HG03175 (cell line): ENCODE results near the gene KCNJ1.

Experiments used
- ATAC-seq: cut with Tn5 transposase; IDR thresholded peaks from one replicate; pipeline ENCODE4 v1.9.1; 2021; ENCODE audit warnings: mild to moderate bottlenecking, moderate library complexity; ENCODE audit not compliant: unreplicated experiment

The KCNJ1 gene

DNA sequence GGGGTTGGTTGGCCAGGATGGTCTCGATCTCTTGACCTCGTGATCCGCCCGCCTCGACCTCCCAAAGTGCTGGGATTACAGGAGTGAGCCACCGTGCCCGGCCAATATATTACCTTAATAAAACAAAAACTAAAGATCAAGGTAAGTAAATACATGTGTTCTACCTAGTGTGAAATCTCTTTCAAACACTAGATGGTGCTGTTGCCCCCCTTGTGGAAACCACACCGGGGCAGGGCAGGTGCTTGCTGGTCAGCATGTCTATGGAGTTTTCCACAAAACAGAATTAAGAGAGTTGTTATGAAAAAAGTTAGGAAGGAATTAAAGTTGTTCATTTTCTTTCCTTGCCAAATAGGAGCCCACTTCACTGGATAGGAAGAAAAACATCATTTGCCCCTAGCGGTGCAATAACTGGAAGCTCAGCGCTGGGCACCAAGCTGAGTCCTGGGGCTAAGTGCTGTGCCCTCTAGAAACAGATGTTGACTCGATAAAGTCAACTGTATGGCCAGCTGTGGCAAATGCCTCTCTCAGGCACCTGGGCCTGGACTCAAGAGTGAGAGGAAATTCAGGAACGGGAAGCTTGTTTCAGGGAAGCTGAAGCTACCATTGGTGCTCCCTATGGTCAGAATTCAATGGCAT, 17.7 kb upstream of the KCNJ1 start:
- ATAC-seq = peak; percentile 91

DNA sequence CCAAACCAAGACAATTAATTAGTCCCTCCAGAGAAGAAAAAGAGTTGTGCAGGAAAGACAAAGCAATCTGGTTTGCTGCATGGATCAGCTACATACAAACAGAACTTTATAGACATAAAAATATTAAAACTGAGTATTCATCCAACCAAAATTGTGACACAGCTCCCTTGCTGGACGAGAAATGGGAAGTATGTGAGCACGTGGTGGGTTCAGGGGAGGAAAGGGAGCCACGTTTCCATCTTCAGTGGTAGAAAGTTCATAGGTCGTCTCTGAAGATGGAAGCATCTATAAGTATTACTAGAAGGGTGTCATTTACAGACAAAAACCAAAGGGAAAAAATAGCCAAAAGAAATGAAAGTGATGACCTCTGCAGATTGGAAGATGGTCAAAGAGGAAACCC, 17.0 kb upstream of the KCNJ1 start:
- no peak for ATAC-seq

DNA sequence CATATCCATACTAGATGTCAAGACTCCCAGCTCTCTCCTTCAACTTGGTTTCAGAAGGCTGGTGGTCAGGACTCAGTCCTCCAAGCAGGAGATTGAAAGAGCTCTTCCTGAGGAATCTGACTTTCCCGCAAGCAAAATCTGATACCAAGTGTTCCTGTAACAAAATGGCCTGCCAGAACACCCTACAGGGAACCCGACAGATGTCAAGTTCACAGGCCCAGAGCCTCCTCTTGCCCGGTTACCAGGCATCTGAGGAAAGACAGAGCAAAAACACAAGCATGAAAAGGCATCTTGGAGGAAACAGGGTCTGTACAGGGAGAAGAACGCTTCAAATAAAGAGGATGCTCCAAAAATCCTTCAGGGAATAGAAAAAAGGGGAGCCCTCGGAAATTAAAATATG, 15.4 kb upstream of the KCNJ1 start:
- no peak for ATAC-seq

DNA sequence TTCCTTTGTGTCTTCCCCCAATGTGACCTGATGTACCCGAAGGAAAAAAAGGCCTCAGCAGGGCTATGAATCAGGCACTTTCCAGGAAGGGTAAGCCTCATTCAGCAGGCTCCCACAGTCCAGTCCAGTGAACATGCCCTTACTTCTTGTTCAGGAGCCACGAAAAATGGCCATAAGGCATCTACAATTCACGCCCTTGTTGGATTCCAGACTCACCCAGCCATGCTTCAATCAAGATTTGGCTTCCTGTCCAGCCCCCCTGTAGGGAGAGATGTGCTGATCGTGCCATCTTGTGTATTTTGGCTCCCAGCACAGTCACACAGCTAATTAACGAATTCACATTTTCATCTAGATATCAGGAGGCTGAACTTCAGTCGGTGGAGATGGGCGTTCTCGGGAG, 14.1 kb upstream of the KCNJ1 start:
- ATAC-seq = no peak

DNA sequence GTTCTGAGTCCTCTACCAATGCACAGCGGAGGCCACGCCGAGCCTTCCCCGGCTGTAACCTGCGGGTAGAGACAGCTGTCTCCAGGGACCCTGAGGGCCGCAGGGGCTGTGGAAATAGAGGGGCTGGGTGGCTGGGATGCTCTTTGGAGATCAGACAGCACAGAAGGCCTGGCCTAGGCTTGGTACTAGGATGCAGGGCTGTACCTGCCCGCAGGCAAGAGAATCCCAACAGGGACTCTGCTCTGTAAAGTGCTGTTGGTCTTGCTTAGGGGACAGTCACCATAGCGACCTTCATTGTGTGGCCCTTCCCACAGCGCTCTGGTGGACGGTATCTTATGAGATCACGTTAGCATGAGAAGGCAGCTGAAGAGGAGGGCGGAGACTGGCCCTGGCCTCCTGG, 12.7 kb upstream of the KCNJ1 start:
- ATAC-seq = no peak

DNA sequence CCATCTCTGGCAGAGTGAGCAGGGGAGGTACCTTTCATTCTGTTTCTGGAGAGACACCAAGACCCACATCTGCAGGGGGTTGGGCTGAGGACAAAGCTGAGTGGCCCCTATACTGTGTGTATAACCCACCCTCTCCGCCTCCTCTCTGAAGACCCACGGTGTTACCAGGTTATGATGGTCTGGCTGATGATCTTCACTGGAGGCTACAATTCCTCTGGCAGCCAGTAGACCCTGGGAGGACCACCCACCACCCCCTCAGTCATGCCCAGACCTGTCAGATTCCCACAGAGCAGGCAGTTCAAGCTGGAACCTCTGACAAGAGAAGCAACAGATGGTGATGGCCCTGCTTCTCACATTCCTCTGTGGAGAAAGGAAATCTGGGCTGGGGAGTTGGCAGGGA, 11.4 kb upstream of the KCNJ1 start:
- no peak for ATAC-seq

DNA sequence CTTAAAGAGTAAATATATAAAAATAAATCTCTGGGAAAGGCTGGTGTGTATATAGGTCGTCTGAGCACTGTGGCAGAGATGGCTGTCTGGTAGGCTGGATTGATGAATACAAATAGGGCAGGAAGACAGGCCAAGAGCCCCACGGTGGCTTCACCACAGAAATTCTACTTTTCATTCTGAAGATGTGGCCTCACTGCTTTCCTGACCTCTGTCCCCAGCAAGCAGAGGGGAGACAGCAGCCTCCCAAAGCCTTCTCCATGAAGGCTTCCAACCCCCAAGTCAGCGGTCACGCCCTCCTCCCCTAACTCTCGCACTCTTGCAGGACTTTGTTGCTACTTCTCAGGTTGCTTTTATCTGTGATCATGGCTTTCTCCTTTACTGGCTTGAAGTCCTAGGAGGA, 10.6 kb upstream of the KCNJ1 start:
- ATAC-seq = no peak

DNA sequence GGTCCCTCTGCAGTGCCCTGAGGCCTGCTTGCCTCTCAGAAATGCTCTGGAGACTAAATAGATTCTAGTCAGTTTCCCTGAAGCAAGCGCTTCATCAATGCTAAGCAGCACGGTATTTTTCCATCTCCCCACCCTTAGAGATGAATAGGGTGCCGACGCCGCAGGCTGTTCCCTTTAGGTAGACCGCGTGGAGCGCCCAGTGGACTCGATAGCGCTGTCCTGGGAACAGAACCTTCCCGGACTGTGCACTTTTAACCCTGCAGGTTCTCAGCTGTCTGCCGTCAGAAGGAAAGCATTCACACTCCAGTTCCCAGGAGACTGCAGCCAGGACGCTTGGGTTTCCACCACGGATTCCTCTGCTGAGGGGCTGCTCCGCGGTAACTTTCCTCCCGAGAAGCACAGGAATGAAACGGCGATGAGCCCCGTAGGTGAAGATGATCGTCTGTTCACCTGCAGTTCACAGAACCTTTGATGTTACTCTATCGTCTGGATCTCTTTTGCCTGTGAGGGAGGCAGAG, 9.1 kb upstream of the KCNJ1 start:
- ATAC-seq = no peak

DNA sequence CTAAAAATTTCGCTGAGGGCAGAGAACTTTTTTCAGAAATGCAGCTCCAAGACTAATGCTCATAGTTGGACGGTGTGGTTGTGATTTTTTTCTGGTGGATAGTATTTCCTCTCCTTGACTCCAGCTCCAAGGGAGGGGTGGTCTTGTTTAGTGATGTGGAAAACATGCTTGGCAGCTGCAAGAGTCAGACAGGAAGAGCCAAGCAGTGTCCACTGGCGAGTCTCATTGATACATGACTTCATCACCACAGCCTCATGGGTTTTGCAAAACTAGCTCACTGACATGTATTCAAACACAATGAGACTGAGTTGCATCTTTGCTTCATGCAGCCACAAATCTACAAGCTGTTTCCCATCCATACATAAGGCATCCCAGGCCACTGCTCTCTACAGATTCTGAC, 7.3 kb upstream of the KCNJ1 start:
- ATAC-seq = no peak

DNA sequence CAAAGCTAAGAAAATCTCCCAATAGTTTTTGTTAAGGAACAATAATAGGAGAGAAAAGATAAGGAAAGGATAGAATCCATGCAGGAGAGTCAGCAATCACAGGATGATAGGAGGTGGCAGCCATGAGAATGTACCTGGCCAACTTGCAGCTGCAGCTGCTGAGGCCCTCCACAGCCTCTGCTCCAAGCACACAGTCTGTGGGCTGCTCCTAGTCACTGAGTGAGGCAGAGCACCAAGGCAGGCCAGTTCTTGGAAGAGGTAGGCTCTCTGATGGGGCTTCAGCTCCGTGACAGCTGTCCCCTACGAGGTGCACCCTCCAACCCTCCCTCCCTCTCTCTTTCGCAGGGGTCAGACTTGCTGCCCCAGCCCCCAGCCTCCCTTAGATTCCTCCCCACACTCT, 5.5 kb upstream of the KCNJ1 start:
- ATAC-seq = no peak

DNA sequence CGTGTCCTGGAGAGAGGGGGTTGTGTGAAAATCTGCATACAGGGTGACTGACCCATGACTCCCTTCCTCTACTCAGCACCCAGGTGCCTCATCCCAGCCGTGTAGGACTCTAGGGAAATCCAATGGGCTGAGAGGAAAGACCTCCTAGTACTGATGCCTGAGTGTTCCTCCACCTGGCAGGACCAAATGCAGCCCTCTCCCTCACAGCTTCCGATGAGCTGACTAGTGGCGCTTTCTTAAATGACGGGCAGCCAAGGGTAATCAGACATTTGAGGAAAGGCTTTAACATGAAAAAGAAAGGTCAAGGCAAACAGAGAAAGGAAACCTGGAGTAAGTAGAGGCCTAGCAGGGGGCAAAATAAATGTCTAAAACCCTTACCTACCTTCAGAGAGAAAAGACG, 5.0 kb upstream of the KCNJ1 start:
- no peak for ATAC-seq

DNA sequence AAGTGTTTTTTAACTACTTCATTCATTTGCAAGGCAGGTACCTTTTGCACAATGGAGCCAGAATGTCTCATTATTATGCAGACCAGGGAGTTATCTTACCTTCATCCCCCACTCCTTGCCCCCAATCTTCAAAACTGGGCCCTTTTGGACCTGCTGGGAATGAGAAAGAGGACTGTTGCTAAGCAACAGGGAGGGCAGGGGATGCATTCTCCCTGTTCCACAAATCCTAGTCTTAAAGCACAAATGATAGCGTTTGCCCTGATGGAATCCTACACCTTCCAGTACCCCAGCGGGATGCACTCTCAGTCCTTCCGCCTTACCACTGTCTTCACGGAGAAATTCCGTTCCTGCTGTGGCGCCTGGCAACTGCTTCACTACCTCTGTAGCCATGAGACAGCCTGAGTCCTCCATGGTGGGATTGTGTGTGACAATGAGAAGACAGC, 4.1 kb upstream of the KCNJ1 start:
- no peak for ATAC-seq

DNA sequence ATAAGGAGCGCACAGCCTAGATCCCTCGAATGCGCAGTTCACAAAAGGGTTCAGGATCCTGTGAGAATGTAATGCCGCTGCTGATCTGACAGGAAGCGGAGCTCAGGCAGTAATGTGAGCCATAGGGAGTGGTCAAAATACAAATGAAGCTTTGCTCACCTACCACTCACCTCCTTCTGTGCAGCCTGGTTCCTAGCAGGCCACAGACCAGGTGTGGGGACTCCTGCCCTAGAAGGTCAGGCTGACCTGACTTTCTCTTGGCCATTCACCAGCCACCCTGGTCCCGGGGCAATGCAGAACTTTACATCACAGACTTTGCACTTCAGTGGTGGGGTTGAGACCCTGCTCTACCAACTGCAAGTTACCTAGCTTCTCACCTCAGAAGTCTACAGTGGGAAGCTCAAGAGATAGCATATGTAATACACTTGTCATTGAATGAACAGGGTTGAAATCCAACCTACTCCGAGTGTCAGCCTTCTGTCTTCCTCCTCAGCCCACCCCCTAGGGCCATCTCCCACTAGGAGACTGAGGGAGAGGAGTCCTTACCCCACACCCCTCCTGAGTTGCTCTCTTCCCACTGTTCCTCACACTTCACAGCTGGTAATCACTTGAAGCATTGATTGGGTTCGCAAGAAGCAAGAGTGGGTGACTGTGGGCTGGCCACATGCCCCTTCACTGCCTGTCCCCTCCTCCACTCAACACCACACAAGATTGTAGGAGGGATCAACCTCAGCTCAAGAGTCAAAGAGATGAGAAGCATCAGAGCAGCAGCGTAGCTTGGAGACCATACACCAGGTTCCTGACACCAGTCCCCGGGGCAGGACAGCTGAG, 2.0 kb upstream of the KCNJ1 start:
- no peak for ATAC-seq

DNA sequence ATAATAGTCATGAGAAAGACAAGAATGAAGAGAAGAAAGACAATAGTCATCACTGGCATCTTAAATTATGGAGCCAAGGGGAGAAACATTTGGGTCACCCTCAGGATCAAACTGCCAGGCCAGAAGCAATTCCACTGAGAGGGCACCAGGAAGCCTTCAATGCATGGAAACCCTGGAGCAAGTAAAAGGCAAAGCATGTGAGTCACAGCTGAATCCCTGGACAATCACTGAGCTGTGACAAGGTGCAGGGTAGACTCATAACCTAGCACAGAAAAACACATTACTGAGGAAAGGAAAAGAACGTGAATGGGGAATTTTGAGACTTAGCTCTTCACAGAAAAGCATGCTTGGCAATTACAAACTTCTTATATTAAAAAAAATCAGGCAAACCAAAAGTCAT, 1.6 kb downstream of the KCNJ1 start:
- ATAC-seq = no peak

DNA sequence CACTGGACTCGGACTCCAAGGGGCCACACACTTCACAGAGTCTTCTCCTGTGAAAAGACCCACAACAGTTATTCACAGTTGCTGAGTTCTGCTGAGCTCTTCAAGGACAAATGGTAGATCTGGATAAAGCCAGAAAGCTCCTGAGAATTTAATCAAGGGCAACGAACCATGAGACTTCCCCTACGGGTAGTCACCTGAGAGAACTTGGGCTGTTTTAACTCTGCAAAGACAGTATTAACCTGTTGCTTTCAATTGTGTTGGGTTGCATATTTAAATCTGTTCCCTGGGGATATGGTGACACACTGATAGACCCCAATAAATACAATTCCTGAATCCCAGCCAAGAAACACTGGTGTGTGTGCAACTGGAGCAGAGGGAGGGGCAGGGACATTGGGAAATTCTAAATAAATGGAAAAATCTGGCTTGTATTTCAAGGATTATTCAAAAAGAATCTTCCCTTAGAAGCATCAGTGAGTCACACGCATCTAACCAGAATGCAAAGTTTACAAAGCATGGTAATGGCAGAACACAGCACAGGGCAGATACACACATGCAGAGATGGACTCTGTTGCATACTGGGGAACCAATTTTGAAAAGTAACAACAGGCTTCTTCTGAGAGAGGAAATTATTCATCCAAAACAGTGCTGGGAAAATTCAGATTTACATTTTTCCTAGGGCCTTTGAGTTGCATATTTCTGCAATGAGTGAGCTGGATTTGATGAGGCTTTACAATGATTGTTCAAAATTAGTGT, 4.0 kb downstream of the KCNJ1 start:
- ATAC-seq = no peak

DNA sequence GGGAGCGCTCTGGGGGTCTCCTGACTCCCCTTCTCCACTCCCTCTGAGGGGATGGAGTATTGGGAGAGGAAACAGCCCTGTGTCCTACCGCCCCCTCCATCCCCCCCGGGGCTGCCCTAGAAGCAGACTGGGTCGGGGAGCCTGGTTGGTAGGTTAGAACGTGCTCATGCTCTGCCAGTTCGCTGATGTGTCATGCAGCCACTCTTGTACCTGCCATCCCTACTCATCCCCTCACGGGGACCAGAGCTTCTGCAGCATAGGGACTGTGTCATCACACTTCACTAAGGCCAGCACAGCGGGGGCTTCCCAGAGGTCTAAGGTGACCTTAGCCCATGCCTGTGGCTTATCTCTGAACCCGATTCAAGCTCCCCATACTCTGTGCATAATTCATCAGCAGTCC, 4.7 kb downstream of the KCNJ1 start:
- ATAC-seq = no peak

DNA sequence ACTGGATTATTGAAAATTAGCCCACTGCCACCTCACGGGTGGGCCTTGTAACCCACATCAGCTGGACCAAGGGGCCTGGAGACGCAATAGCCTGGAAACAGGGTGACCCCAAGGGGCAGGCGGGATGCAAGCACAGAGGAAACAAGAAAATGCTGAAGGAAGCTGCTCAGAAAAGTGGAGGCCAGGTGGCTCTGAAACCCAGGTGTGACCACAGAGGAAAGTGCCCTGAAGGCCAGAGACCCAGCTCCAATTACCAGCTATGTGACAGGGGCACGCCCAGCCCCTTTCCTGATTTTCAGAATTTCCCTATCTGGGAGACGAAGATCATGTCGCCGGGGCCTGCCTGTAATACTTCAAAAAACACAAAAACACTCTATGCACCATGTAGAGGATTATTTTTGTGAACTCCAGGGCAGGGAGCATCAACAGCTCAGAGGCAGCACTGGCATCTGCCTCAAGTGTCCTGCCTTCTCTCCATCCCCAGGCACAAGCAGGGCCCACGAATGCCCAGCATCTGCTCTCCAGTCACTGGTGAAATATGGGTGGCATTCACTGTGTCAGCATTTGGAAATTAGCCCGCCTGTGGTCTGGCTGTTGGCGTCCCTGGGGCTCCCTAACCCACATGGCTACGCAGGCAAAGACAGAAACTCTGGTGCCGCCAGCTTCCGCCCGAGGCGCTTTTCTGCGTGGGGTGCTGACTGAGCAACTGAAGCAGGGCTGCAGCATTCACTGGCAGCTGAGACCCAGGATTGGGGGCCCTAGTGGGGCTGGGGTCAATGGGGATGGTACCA, 6.3 kb downstream of the KCNJ1 start:
- ATAC-seq = no peak

DNA sequence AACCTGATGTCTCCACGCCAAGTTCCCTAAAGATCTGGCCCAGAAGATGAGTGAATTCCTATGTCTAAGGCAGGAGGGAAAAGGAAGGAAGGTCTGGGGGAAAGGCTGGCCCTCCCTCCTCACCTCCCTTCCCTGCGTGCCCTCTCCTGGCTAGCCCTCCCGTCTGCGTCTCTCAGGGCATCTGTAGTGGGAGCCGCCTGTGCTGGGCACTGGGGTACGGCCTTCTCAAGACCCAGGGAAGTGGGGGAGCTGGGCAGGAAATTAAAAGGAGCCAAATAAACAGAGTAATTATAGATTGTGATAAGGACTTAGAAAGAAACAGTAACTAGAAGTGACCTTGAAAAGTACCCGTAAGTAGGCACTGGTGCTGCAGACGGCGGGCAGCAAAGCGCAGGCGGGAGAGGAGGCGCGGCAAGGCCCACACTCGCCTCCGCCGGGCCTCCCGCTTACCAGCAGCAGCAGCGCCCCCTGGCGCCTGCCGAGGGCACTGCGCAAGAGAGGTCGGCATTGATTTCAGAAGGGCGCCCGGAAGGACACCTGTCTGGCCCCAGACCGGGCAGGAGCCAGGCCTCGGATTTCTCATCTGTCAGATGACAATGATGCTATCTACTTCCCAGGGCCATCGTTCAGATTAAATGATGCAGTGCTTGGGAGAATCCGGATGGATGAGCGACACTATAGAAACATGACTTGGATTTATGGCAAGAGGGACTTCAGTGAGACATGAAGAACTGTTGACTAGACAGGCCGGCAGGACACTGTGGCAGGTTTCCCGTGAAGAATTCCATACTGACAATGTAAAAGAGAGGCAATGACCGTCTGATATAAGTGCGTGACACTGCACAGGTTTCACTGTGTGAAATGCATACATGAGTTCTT, 7.3 kb downstream of the KCNJ1 start:
- ATAC-seq = peak; percentile 89

DNA sequence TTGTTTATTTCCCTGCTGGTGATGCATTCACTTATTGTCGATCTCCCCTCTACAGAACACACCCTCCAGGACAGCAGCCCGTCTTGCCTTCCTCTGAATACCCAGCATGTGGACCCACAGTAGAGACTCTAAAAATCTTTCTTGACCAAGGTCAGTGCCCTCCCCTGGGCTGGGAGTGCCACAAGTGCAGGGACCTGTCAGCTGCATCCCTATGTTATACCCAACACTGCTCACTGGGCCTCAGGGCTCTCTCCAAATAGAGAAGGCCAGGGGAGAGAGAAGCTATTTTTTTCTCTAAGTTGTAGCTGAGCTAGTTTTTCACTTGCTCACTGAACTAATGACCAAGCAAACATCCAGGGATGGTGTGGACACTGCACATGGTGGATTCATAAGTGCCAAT, 9.8 kb downstream of the KCNJ1 start:
- no peak for ATAC-seq

DNA sequence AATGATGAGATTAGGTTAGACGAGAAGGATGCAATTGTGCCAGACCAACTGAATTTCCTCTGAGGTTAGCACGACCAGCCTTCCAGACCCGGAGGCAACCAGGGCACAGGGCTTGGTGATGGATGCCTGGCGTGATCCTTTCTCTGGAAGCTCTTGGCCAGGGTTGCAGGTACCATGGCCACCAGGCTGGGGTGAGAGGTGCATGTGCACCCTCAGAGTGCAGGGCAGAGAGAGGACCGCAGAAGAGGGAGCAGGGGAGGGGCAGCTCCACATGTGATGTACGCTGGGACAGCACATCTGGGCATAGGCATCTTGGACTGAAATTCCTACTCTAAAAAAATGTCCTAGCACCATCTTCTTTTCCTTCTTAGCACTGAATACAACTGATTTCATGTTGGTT, 10.9 kb downstream of the KCNJ1 start:
- no peak for ATAC-seq
